CD4-positive, alpha-beta T cell treated with Interleukin-21 for 1 hour (primary cell): Measurements from ENCODE around the gene ZMYND8.
"Not testable (repeated sequence)": the region's sequence is repeated elsewhere in the genome, so short reads cannot be mapped to it uniquely, and the experiment has no call there.

Experiments used
- DNase-seq: peaks from one replicate; pipeline ENCODE4 v3.0.0-alpha.2; 2020

Gene ZMYND8

GRCh38 chr20:47283411-47283810 lies 73.1 kb downstream of the ZMYND8 start:
- no peak for DNase-seq

- DNase-seq, result no peak
Observed at GRCh38 chr20:47282864-47283263, 73.6 kb downstream of the ZMYND8 start.

GRCh38 chr20:47281376-47281775 lies 75.1 kb downstream of the ZMYND8 start:
- no peak for DNase-seq

GRCh38 chr20:47280668-47281067 lies 75.8 kb downstream of the ZMYND8 start:
- DNase-seq, result no peak

- DNase-seq, result no peak
Observed at GRCh38 chr20:47280228-47280627, 76.3 kb downstream of the ZMYND8 start.

- DNase-seq, result no peak
Observed at GRCh38 chr20:47278907-47279348, 77.6 kb downstream of the ZMYND8 start.

GRCh38 chr20:47277535-47277872 lies 79.0 kb downstream of the ZMYND8 start:
- DNase-seq, result not testable (repeated sequence)

- DNase-seq, result no peak
Observed at GRCh38 chr20:47276851-47277534, 79.5 kb downstream of the ZMYND8 start.

GRCh38 chr20:47276251-47276650 lies 80.2 kb downstream of the ZMYND8 start:
- DNase-seq, result no peak

GRCh38 chr20:47275548-47275947 lies 81.0 kb downstream of the ZMYND8 start:
- DNase-seq, result no peak

- no peak for DNase-seq
Observed at GRCh38 chr20:47274401-47275108, 81.9 kb downstream of the ZMYND8 start.

GRCh38 chr20:47273591-47274235 lies 82.8 kb downstream of the ZMYND8 start:
- no peak for DNase-seq

- DNase-seq, result peak; percentile 74
Observed at GRCh38 chr20:47272893-47273590, 83.5 kb downstream of the ZMYND8 start.

- DNase-seq, result no peak
Observed at GRCh38 chr20:47271046-47271615, 85.4 kb downstream of the ZMYND8 start.

- DNase-seq, result no peak
Observed at GRCh38 chr20:47269309-47270165, 87.0 kb downstream of the ZMYND8 start.

- DNase-seq, result no peak
Observed at GRCh38 chr20:47267621-47268020, 88.9 kb downstream of the ZMYND8 start.

- no peak for DNase-seq
Observed at GRCh38 chr20:47266847-47267515, 89.5 kb downstream of the ZMYND8 start.

- DNase-seq, result no peak
Observed at GRCh38 chr20:47265984-47266383, 90.5 kb downstream of the ZMYND8 start.

- no peak for DNase-seq
Observed at GRCh38 chr20:47265214-47265613, 91.3 kb downstream of the ZMYND8 start.

GRCh38 chr20:47264137-47264769 lies 92.2 kb downstream of the ZMYND8 start:
- DNase-seq, result not testable (repeated sequence)
